Measurements from ENCODE around the gene NPAS4.

- TF ChIP-seq CTCF (IDR thresholded peaks at IDR 0.05; ENCODE audit: insufficient read depth, low read depth, low read length) (no peak), EZH2 (IDR thresholded peaks at IDR 0.05; ENCODE audit: insufficient read depth, low read length) (no peak)
These were observed 48.6 kb downstream of the NPAS4 start for GRCh38 chr11:66469441-66469840.
